Brain microvascular endothelial cell (primary cell): ENCODE measurements around the gene FOXK2.

Experiments
- DNase-seq: peaks from one replicate; pipeline ENCODE4 v3.0.0-alpha.2; 2020
- H3K27ac ChIP-seq: fragments of 250-450 bp; sonication (Bioruptor Pico); 2 replicates; pipeline ENCODE4 v1.5.1; 2020; ENCODE audit warnings: mild to moderate bottlenecking, moderate library complexity
- H3K27me3 ChIP-seq: fragments of 250-450 bp; sonication (Bioruptor Pico); replicated peaks from 2 replicates; pipeline ENCODE4 v1.5.1; 2020; ENCODE audit warnings: mild to moderate bottlenecking
- H3K36me3 ChIP-seq: fragments of 250-450 bp; sonication (Bioruptor Pico); replicated peaks from 2 replicates; pipeline ENCODE4 v1.5.1; 2020; ENCODE audit warnings: mild to moderate bottlenecking
- H3K4me3 ChIP-seq: 2 replicates; pipeline ENCODE4 v1.5.1; 2011; ENCODE audit warnings: low read depth, mild to moderate bottlenecking, control low read depth, low read length, moderate library complexity
- CTCF ChIP-seq: IDR thresholded peaks from 2 replicates; pipeline ENCODE4 v1.5.1; 2011; ENCODE audit warnings: low read depth, mild to moderate bottlenecking, moderate library complexity, low read length, control low read depth, inconsistent platforms; ENCODE audit errors: missing control alignments
- in situ Hi-C: cut with HindIII; loops from 2 replicates; pipeline ENCODE4 v1.10.0; 2017; ENCODE audit warnings: low sequenced_read_pairs, low pct_ligation_motif_present

Gene FOXK2

GRCh38 chr17:82602487-82602886 lies 83.0 kb downstream of the FOXK2 start:
- Histone ChIP-seq H3K36me3 (peaks cover 33% of the 10 kb centered on the region), H3K27ac (peak overlapping the region; percentile 70), H3K27me3 (no peaks in the 10 kb centered on the region), H3K4me3 (no peak overlapping the region)
- no peak for TF ChIP-seq CTCF
- DNase-seq = no peak
- in situ Hi-C loops = no loop called here

GRCh38 chr17:82602986-82603710 lies 83.6 kb downstream of the FOXK2 start:
- Histone ChIP-seq H3K27me3 (no peaks in the 10 kb centered on the region), H3K36me3 (peaks cover 33% of the 10 kb centered on the region), H3K4me3 (no peak overlapping the region), H3K27ac (peak overlapping the region; percentile 70)
- DNase-seq = peak; percentile 79
- in situ Hi-C loops = no loop called here
- TF ChIP-seq CTCF = no peak

GRCh38 chr17:82603981-82604448 lies 84.5 kb downstream of the FOXK2 start:
- no peak for TF ChIP-seq CTCF
- H3K36me3 ChIP-seq = peaks cover 29% of the 10 kb centered on the region
- in situ Hi-C loops = no loop called here
- H3K27me3 ChIP-seq = no peaks in the 10 kb centered on the region
- peak; percentile 80 for DNase-seq
- H3K4me3 ChIP-seq = no peak overlapping the region
- H3K27ac ChIP-seq = peak overlapping the region; percentile 26

- Histone ChIP-seq H3K27ac (no peak overlapping the region), H3K4me3 (no peak overlapping the region), H3K36me3 (peaks cover 29% of the 10 kb centered on the region), H3K27me3 (no peaks in the 10 kb centered on the region)
- no peak for DNase-seq
- in situ Hi-C loops = no loop called here
- no peak for TF ChIP-seq CTCF
Observed at GRCh38 chr17:82604532-82604931, 85.0 kb downstream of the FOXK2 start.

GRCh38 chr17:82605939-82606600 lies 86.5 kb downstream of the FOXK2 start:
- TF ChIP-seq CTCF = no peak
- DNase-seq = no peak
- in situ Hi-C loops = no loop called here
- Histone ChIP-seq H3K36me3 (peaks cover 24% of the 10 kb centered on the region), H3K27me3 (no peaks in the 10 kb centered on the region), H3K27ac (no peak overlapping the region), H3K4me3 (no peak overlapping the region)

GRCh38 chr17:82608816-82609215 lies 89.3 kb downstream of the FOXK2 start:
- in situ Hi-C loops = no loop called here

More at GRCh38 chr17:82608816-82609215, 89.3 kb downstream of the FOXK2 start:
- Histone ChIP-seq H3K36me3 (peaks cover 27% of the 10 kb centered on the region), H3K27ac (no peak overlapping the region), H3K27me3 (no peaks in the 10 kb centered on the region), H3K4me3 (no peak overlapping the region)
- DNase-seq = no peak
- TF ChIP-seq CTCF = no peak
